ENCODE results near the gene ASTN1. TPM values are rescaled to one million over a fixed set of nuclear protein-coding genes. Genes with fewer than 3 reads are reported as not detected.

Gene ASTN1
- total RNA-seq, 2 donors from 2014 or later, result 0.23 to 0.62 TPM

GRCh38 chr1:176926330-176927086 lies 238.0 kb downstream of the ASTN1 start:
- H3K9me3 ChIP-seq, result no peaks in the 10 kb centered on the region
- 77% methylated on average over 5 of the region's 5 CpGs for WGBS
- H3K27me3 ChIP-seq (replicated peaks; ENCODE audit: insufficient read depth), result peaks cover 3% of the 10 kb centered on the region
- DNase-seq (ENCODE audit: low spot score), result no peak
- TF ChIP-seq CTCF (IDR thresholded peaks at IDR 0.05) (no peak), POLR2A (IDR thresholded peaks at IDR 0.05) (no peak), POLR2AphosphoS5 (IDR thresholded peaks at IDR 0.05) (no peak)
- no peak overlapping the region for H3K4me3 ChIP-seq
- no peaks in the 10 kb centered on the region for H3K4me1 ChIP-seq (replicated peaks)
- no peak overlapping the region for H3K27ac ChIP-seq
- no peaks in the 10 kb centered on the region for H3K36me3 ChIP-seq
- intact Hi-C loops (cut with DNase I), result no loop called here

GRCh38 chr1:176925223-176925622 lies 239.3 kb downstream of the ASTN1 start:
- H3K27me3 ChIP-seq (replicated peaks; ENCODE audit: insufficient read depth), result peaks cover 3% of the 10 kb centered on the region
- WGBS, result 89% methylated on average over 5 of the region's 5 CpGs
- H3K9me3 ChIP-seq, result no peaks in the 10 kb centered on the region
- H3K27ac ChIP-seq, result no peak overlapping the region
- no peak overlapping the region for H3K4me3 ChIP-seq
- TF ChIP-seq POLR2A (IDR thresholded peaks at IDR 0.05) (no peak), CTCF (IDR thresholded peaks at IDR 0.05) (no peak), POLR2AphosphoS5 (IDR thresholded peaks at IDR 0.05) (no peak)
- no peak for DNase-seq (ENCODE audit: low spot score)
- intact Hi-C loops (cut with DNase I), result no loop called here
- no peaks in the 10 kb centered on the region for H3K36me3 ChIP-seq
- no peaks in the 10 kb centered on the region for H3K4me1 ChIP-seq (replicated peaks)

GRCh38 chr1:176923283-176923682 lies 241.2 kb downstream of the ASTN1 start:
- DNase-seq (ENCODE audit: low spot score), result no peak
- Histone ChIP-seq H3K27me3 (replicated peaks; ENCODE audit: insufficient read depth) (peaks cover 3% of the 10 kb centered on the region), H3K9me3 (no peaks in the 10 kb centered on the region), H3K4me1 (replicated peaks) (no peaks in the 10 kb centered on the region), H3K27ac (no peak overlapping the region), H3K36me3 (no peaks in the 10 kb centered on the region), H3K4me3 (no peak overlapping the region)
- 74% methylated on average over 1 of the region's 1 CpG for WGBS
- intact Hi-C loops (cut with DNase I), result no loop called here
- TF ChIP-seq POLR2A (IDR thresholded peaks at IDR 0.05), result no peak
- no peak for TF ChIP-seq POLR2AphosphoS5 (IDR thresholded peaks at IDR 0.05)
- no peak for TF ChIP-seq CTCF (IDR thresholded peaks at IDR 0.05)

GRCh38 chr1:176919386-176920378 lies 244.8 kb downstream of the ASTN1 start:
- 44% methylated on average over 8 of the region's 8 CpGs for WGBS
- no peak for DNase-seq (ENCODE audit: low spot score)

More at GRCh38 chr1:176919386-176920378, 244.8 kb downstream of the ASTN1 start:
- Histone ChIP-seq H3K27me3 (replicated peaks; ENCODE audit: insufficient read depth) (peaks cover 5% of the 10 kb centered on the region), H3K27ac (no peak overlapping the region), H3K4me1 (replicated peaks) (no peaks in the 10 kb centered on the region), H3K4me3 (no peak overlapping the region), H3K36me3 (no peaks in the 10 kb centered on the region), H3K9me3 (no peaks in the 10 kb centered on the region)
- TF ChIP-seq CTCF (IDR thresholded peaks at IDR 0.05) (no peak), POLR2A (IDR thresholded peaks at IDR 0.05) (no peak), POLR2AphosphoS5 (IDR thresholded peaks at IDR 0.05) (no peak)
- intact Hi-C loops (cut with DNase I), result no loop called here
